ENCODE data around the gene CCDC150. TPM values are rescaled to one million over a fixed set of nuclear protein-coding genes. Genes with fewer than 3 reads are reported as not detected.
A peak's percentile ranks its signal among the peaks of the same experiment; 100 is the strongest.

Gene CCDC150
- total RNA-seq, 3 donors from 2014 or later, result 2.1 to 5.3 (median 3.1) TPM

DNA sequence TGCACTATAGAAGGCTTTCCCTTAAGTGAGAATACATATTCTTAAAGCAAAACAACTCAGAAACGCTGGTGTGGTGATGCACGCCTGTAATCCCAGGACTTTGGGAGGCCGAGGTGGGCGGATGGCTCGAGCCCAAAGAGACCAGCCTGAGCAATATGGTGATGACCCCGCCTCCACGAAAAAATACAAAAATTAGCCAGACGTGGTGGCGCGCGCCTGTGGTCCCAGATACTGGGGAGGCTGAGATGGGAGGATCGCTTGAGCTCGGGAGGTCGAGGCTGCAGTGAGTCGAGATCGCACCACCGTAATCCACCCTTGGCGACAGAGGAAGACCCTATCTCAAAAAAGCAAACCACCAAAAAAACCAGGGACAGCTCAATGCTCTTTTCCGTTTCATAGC, 750 bp upstream of the CCDC150 start:
- no peak for ATAC-seq
- Histone ChIP-seq H3K9me3 (no peaks in the 10 kb centered on the region), H3K4me3 (no peak overlapping the region), H3K36me3 (ENCODE audit: low read depth) (no peaks in the 10 kb centered on the region), H3K4me1 (ENCODE audit: low read depth) (peaks cover 6% of the 10 kb centered on the region)
- TF ChIP-seq, protein P1, sequence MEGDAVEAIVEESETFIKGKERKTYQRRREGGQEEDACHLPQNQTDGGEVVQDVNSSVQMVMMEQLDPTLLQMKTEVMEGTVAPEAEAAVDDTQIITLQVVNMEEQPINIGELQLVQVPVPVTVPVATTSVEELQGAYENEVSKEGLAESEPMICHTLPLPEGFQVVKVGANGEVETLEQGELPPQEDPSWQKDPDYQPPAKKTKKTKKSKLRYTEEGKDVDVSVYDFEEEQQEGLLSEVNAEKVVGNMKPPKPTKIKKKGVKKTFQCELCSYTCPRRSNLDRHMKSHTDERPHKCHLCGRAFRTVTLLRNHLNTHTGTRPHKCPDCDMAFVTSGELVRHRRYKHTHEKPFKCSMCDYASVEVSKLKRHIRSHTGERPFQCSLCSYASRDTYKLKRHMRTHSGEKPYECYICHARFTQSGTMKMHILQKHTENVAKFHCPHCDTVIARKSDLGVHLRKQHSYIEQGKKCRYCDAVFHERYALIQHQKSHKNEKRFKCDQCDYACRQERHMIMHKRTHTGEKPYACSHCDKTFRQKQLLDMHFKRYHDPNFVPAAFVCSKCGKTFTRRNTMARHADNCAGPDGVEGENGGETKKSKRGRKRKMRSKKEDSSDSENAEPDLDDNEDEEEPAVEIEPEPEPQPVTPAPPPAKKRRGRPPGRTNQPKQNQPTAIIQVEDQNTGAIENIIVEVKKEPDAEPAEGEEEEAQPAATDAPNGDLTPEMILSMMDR (IDR thresholded peaks at IDR 0.05), result no peak
- peak; percentile 13 to 49 (median 33) for DNase-seq
- intact Hi-C loops (cut with DNase I, micrococcal nuclease), result no loop called here

DNA sequence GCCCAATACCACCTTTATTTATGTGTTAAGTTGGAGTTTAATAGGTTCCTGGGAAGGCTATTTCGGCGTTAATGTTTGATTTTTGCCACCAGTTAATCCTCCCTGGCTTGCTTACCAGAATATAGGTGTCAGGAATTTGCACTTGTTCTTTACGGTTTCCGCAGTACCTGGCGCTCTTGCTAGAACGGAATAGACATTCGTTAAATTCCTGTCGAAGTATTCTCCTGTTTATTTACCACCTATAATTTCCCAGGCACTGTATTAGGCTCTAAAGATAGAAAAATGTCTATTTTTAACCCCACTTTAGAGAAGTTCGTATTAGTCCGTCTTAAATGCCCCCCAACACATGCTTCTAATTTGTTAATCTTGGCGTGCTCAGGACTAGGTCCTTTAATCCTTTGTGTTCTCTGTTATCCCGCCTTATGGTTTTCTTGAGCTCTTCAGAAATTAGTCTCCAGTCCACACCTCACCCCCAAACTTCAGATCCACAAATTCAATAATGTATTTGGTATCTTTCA, 575 bp downstream of the CCDC150 start:
- Histone ChIP-seq H3K9me3 (no peaks in the 10 kb centered on the region), H3K4me3 (no peak overlapping the region), H3K36me3 (ENCODE audit: low read depth) (no peaks in the 10 kb centered on the region), H3K4me1 (ENCODE audit: low read depth) (peaks cover 6% of the 10 kb centered on the region)
- DNase-seq, result no peak
- TF ChIP-seq, protein P1 (IDR thresholded peaks at IDR 0.05), result no peak
- peak; percentile 1 for ATAC-seq
- intact Hi-C loops (cut with DNase I, micrococcal nuclease), result no loop called here

DNA sequence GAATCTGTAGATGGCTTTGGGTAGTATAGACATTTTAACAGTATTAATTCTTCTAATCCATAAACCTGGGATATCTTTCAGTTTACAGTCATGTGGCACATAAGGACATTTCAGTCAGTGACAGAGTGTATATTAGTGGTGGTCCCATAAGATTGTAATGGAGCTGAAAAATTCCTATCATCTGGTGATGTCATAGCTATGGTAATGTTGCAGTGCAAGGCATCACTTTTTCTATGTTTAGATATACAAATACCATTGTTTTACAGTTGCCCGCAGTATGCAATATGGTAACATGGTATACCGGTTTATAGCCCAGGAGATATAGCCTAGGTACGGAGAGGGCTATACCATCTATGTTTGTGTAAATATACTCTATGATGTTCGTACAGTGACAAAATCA, 9.7 kb downstream of the CCDC150 start:
- ATAC-seq, result no peak
- H3K36me3 ChIP-seq (ENCODE audit: low read depth), result no peaks in the 10 kb centered on the region
- intact Hi-C loops (cut with DNase I, micrococcal nuclease), result no loop called here
- H3K9me3 ChIP-seq, result peaks cover 38% of the 10 kb centered on the region
- no peak overlapping the region for H3K4me3 ChIP-seq
- no peaks in the 10 kb centered on the region for H3K4me1 ChIP-seq (ENCODE audit: low read depth)
- TF ChIP-seq, protein P1 (IDR thresholded peaks at IDR 0.05), result no peak
- no peak for DNase-seq

DNA sequence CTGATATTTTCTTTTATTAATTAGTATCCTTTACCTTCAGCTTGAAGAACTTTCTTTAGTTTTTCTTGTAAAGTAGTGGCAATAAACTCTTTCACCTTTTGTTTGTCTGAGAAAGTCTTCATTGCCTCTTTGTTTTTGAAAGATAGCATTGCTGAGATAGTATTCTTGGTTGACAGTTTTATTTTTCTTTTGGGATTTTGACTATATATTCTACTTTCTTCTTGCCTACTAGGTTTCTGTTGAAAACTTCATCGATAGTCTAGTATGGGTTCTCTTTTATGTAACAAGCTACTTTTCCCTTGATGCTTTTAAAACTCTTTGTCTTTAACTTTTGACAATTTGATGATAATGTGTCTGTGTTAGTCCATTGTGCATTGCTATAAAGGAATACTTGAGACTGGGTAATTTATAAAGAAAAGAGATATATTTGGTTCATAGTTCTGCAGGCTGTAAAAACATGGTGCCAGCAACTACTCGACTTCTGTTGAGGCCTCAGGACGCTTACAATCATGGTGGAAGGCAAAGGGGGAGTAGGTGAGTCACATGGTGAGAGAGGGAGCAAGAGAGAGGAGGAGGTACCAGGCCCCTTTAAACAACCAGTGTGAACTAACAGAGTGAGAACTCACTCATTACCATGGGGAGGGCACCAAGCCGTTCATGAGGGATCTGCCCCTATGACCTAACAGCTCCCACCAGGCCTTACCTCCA, 12.0 kb downstream of the CCDC150 start:
- intact Hi-C loops (cut with DNase I, micrococcal nuclease), result no loop called here
- no peaks in the 10 kb centered on the region for H3K36me3 ChIP-seq (ENCODE audit: low read depth)
- TF ChIP-seq, protein P1 (IDR thresholded peaks at IDR 0.05), result no peak
- DNase-seq (no peak), ATAC-seq (no peak)
- peaks cover 38% of the 10 kb centered on the region for H3K9me3 ChIP-seq
- no peak overlapping the region for H3K4me3 ChIP-seq
- no peaks in the 10 kb centered on the region for H3K4me1 ChIP-seq (ENCODE audit: low read depth)

DNA sequence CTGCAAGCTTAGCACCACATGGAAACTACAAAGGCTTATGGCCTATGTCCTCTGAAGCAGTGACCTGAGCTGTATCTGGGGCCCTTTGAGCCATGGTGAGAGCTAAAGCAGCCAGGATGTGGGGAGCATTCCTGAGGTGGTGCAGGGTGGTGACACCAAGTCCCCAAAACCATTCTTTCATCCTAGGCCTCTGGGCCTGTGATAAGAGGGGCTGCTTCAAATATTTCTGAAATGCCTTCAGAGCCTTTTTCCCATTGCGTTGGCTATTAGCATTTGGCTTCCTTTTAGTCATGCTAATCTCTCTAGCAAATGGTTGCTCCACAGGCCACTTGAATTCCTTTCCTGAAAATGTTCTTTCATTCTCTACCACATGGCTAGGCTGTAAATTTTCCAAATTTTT, 13.4 kb downstream of the CCDC150 start:
- H3K9me3 ChIP-seq, result peaks cover 38% of the 10 kb centered on the region
- no peak overlapping the region for H3K4me3 ChIP-seq
- no peak for DNase-seq
- intact Hi-C loops (cut with DNase I, micrococcal nuclease), result no loop called here
- H3K36me3 ChIP-seq (ENCODE audit: low read depth), result no peaks in the 10 kb centered on the region
- TF ChIP-seq, protein P1 (IDR thresholded peaks at IDR 0.05), result no peak
- H3K4me1 ChIP-seq (ENCODE audit: low read depth), result no peaks in the 10 kb centered on the region
- no peak for ATAC-seq
